Activated CD8-positive, alpha-beta memory T cell treated with anti-CD3 and anti-CD28 coated beads, Interleukin-2, amount 50 U/mL, for 1 hour (primary cell): ENCODE data around the gene BTC.
"Not testable (repeated sequence)": the region's sequence is repeated elsewhere in the genome, so short reads cannot be mapped to it uniquely, and the experiment has no call there.

Experiments used
- DNase-seq: peaks from one replicate; pipeline ENCODE4 v3.0.0-alpha.2; 2020; ENCODE audit errors: extremely low read depth

The BTC gene

GRCh38 chr4:74758551-74759145 lies 35.7 kb downstream of the BTC start:
- no peak for DNase-seq

DNA sequence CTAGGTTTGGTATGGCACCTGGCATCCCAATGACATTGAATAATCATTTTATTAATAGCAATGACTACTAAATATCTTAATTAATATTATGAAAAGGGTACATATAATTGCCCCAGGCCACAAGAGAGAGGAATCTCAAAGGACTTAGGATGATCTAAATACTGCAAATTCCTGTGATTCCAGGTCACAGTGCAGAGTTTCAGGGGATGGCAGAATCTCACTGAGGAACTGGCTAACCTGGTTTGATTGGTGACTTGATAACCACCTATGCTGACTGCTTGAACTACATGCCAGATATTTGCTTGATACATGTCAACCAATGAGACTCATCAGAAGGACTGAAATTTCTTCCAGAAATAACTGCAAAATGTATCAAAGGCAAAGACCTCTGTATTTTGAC lies 37.2 kb downstream of the BTC start:
- no peak for DNase-seq

DNA sequence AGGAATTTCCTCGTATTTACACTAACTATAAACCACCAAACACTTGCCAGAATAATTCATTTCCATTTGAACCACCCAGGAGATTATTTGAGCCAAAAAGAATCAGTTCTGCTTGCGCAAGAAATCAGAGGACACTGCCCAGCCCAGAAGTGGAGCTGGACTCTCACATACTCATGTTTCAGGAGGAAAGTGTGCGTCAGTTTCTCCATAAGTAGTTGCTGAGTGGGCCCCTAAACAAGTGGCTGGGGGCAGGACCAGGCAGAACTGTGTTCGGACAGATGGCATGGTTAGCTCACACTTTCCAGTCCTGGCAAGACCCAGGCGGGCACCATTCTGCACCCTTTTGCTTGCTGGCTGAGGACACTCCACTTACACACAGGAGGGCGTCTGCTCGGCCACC lies 38.8 kb downstream of the BTC start:
- DNase-seq = no peak

GRCh38 chr4:74754218-74754617 lies 40.1 kb downstream of the BTC start:
- DNase-seq = no peak

DNA sequence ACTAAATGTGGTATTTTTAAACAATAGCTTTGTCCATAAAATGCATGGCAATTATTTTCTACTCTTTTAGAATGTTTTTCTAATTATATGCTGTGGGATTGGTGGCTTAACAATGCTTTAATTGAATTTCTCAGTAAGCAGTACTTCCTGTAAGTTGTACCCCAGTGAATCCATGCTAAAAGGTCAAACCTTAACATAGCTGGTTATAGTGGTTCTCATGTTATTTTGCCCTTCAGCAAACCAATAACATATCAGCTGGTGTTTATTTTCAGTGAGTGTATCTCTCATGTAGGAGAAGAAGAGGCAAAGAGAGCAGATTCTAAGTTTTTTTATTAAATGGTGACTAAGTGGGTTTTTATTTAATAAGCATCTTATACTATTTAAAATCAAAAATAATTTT lies 41.5 kb downstream of the BTC start:
- DNase-seq = no peak

DNA sequence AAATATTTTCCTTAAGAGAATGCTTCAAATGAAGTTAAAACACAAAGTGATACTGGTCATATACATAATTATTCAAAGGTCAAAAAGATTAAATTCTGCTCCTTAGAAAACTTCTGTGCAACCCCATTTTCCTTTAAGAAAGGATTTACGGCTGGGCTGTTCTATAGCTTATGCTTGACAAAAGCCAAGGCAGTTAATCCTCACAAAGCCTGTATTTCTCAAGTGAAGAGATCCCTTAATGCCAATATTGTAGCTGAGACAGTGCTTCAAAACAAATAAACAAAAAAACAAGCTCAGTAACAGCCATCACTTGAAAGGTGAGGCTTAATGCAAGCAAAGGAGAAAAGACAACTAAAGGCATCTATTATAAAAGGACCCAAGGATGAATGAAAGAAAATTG lies 42.5 kb downstream of the BTC start:
- no peak for DNase-seq

DNA sequence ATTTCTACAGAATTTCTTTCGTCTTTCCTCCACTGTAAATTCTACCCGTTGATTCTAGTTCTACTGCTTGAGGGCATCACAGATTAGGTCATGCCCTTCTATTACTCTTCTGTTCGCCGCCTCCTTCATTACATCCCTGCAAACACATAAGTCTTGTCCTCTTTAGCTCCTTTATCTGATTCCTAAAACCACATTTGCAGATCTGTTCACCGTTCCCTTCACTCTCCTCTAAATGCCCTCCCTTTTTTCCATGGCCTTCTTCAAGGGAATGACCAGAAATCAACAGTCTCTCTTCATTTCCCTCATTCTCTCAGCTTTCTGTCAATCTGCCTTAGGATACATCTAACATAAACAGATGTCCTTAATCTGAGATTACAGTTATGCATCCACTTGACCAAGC lies 43.1 kb downstream of the BTC start:
- DNase-seq = no peak

GRCh38 chr4:74742185-74742584 lies 52.1 kb downstream of the BTC start:
- DNase-seq = no peak

DNA sequence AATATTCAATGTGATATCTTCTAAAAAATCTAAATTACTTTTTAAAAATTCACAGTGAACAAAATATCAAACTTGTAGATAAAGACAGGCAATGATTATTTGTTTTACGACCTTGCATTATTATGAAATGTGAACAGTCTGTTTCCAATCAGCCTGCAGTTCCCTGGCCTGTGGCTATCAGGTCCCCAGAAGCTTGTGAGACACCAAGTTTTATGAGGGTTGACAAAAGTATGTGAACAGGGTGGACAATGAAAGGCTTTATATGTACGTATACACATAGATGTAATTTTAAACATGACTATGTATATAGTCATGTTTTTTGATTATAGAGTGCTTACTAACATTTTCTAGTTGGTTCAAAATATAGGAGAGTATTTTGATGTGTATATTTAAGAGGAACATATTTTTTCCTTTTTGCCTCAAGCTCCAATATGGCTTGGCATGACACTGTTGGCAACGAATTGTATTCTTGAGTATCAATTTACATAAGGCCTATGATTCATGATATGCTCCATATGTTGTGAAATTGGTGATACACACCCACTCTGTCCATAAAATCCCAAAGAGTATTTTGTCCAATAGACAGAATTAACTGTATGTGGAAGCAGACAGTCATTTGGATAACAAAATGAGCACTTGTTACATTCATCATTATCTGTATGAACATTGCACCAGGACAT lies 55.7 kb downstream of the BTC start:
- DNase-seq = no peak

DNA sequence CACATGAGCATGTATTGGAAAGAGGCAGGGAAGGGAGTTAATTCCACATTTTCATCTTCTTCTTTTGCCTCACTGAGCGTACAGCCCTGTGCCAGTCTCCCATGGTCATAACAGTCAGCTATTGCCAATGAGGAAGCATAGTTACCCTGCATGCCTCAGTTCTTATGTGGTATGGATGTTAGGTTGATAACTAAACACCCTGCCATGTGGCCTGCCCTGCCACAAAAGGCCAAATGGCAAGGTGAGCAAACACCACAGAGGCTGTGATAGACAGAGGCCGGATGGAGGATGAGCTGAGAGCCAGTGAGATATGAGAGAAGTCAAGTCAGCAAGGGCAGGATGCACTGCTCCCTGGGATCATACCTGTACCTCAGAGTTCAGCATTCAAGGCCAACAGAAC lies 59.3 kb downstream of the BTC start:
- DNase-seq = no peak

GRCh38 chr4:74733756-74734155 lies 60.6 kb downstream of the BTC start:
- no peak for DNase-seq

GRCh38 chr4:74724979-74725378 lies 69.3 kb downstream of the BTC start:
- no peak for DNase-seq

- DNase-seq = no peak
Observed at GRCh38 chr4:74716436-74716765, 77.9 kb downstream of the BTC start.

DNA sequence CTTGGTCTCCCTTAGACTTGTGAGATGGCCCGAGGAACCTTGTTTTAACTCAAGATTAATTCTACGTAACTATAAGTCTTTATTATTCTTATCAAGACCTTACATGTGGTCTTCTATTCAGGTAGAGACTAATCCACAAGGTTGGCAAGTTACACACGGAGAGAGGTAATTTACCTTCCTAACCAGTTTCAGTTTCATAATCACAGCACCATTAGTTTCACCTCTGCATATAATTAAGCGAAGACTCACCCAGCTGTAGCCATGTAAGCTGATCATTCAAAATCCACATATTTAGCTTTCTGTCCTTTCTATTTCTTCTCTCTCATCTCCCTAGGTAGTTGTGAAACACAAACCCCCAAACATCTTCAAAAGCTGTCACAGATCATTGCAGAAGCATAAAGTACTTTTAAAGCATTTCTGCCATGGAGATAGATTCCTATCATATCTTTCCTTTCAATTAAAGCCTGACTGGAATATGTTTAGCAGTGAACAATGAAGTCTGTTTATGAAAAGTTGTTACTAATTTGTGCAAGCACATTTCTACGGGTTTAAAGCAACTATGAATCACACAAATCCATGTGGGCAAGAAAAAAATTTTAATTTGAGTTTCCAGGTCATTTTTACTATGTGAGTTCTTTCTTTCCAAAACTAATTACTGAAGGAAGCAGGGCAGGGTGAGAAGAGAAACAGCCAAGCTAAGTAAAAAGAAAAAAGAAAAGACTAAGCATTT lies 78.5 kb downstream of the BTC start:
- DNase-seq = no peak

GRCh38 chr4:74714611-74715130 lies 79.7 kb downstream of the BTC start:
- no peak for DNase-seq

DNA sequence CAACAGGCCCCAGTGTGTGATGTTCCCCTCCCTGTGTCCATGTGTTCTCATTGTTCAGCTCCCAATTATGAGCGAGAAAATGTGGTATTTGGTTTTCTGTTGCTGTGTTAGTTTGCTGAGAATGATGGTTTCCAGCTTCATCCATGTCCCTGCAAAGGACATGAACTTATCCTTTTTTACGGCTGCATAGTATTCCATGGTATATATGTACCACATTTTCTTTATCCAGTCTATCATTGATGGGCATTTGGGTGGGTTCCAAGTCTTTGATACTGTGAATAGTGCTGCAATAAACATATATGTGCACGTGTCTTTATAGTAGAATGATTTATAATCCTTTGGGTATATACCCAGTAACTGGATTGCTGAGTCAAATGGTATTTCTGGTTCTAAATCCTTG lies 86.2 kb downstream of the BTC start:
- not testable (repeated sequence) for DNase-seq
